C4-2B (cell line): Measurements from ENCODE around the gene PLXNA3.

Experiments
- ZFX ChIP-seq: fragments of 450-650 bp; IDR thresholded peaks from 2 replicates; pipeline ENCODE4 v1.6.1; 2017
- TF ChIP-seq, protein P1 (sequence below): fragments of 450-650 bp; conservative IDR thresholded peaks from 2 replicates; pipeline ENCODE4 v1.5.1; 2017; ENCODE audit warnings: mild to moderate bottlenecking

DNA sequence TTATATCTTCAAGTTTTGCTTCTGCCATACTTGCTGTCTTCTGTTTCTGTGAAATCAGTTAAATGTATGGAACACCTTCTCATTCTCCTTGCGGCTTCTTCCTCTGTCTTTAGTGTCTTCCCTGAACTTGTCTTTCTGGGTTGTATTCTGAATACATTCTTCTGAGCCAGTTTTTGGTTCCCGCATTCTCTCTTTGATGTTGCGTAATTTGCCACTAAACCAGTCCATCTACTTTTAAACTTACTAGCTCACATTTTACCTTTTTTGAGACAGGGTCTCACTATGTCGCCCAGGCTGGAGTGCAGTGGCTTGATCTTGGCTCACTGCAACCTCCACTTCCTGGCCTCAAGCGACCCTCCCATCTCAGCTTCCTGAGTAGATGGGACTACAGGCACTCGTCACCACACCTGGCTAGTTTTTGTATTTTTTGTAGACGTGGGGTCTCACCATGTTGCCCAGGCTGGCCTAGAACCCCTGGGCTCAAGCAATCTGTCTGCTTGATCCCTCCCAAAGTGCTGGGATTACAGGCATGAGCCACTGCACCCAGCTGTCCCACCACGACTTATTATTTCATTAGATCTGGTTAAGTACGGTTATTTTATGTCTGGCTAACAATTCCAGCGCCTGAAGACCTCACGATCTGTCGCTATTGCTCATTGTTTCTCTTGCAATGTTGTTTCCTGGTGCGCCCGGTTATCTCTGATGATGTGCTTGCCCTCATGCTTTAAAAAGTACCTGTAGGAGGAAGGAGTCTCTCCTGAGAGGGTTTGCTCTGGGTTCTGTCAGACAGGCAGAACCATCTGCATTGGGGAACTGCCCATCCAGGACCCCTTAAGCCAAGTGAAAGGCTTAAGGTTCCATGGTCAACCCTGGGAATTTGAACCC, 67.8 kb downstream of the PLXNA3 start:
- TF ChIP-seq, protein P1, sequence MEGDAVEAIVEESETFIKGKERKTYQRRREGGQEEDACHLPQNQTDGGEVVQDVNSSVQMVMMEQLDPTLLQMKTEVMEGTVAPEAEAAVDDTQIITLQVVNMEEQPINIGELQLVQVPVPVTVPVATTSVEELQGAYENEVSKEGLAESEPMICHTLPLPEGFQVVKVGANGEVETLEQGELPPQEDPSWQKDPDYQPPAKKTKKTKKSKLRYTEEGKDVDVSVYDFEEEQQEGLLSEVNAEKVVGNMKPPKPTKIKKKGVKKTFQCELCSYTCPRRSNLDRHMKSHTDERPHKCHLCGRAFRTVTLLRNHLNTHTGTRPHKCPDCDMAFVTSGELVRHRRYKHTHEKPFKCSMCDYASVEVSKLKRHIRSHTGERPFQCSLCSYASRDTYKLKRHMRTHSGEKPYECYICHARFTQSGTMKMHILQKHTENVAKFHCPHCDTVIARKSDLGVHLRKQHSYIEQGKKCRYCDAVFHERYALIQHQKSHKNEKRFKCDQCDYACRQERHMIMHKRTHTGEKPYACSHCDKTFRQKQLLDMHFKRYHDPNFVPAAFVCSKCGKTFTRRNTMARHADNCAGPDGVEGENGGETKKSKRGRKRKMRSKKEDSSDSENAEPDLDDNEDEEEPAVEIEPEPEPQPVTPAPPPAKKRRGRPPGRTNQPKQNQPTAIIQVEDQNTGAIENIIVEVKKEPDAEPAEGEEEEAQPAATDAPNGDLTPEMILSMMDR: no peak
- no peak for TF ChIP-seq ZFX
